GM18858 (cell line): ENCODE results near the gene MOCS1.

ENCODE experiments used
- ATAC-seq: cut with Tn5 transposase; IDR thresholded peaks from one replicate; pipeline ENCODE4 v1.9.1; 2021; ENCODE audit not compliant: unreplicated experiment

The MOCS1 gene

GRCh38 chr6:39950125-39950720, 16.0 kb upstream of the MOCS1 start:
- ATAC-seq, result no peak

GRCh38 chr6:39948199-39948791, 14.0 kb upstream of the MOCS1 start:
- ATAC-seq, result no peak

GRCh38 chr6:39947611-39948068, 13.4 kb upstream of the MOCS1 start:
- no peak for ATAC-seq

- no peak for ATAC-seq
These were observed 11.4 kb upstream of the MOCS1 start for GRCh38 chr6:39945626-39946025.

GRCh38 chr6:39942903-39943580, 8.8 kb upstream of the MOCS1 start:
- no peak for ATAC-seq

GRCh38 chr6:39941820-39942219, 7.6 kb upstream of the MOCS1 start:
- ATAC-seq, result no peak

GRCh38 chr6:39941138-39941537, 6.9 kb upstream of the MOCS1 start:
- no peak for ATAC-seq

GRCh38 chr6:39938773-39939654, 4.8 kb upstream of the MOCS1 start:
- ATAC-seq, result no peak

- ATAC-seq, result no peak
These were observed 3.5 kb upstream of the MOCS1 start for GRCh38 chr6:39937686-39938333.

- ATAC-seq, result no peak
These were observed 2.6 kb upstream of the MOCS1 start for GRCh38 chr6:39936857-39937256.

- ATAC-seq, result no peak
These were observed 979 bp upstream of the MOCS1 start for GRCh38 chr6:39935241-39935640.

- ATAC-seq, result no peak
These were observed 562 bp downstream of the MOCS1 start for GRCh38 chr6:39933669-39934130.

- no peak for ATAC-seq
These were observed 1.8 kb downstream of the MOCS1 start for GRCh38 chr6:39932386-39932910.

- no peak for ATAC-seq
These were observed 2.7 kb downstream of the MOCS1 start for GRCh38 chr6:39931607-39932006.

- no peak for ATAC-seq
These were observed 3.7 kb downstream of the MOCS1 start for GRCh38 chr6:39930540-39930939.

GRCh38 chr6:39929733-39930461, 4.4 kb downstream of the MOCS1 start:
- ATAC-seq, result no peak

GRCh38 chr6:39929039-39929732, 5.1 kb downstream of the MOCS1 start:
- ATAC-seq, result no peak

GRCh38 chr6:39927159-39927558, 7.1 kb downstream of the MOCS1 start:
- no peak for ATAC-seq

- ATAC-seq, result no peak
These were observed 7.6 kb downstream of the MOCS1 start for GRCh38 chr6:39926668-39927067.
